Cardiac fibroblast (primary cell): Measurements from ENCODE around the gene SERGEF.

Experiments
- DNase-seq, 2 donors: peaks; one replicate each; pipeline versions ENCODE4 v3.0.0 to v3.0.0-alpha.2; 2010; ENCODE audit warnings: low read depth in 2 of 2
- H3K4me3 ChIP-seq, 2 donors: replicated peaks in 1 of 2; 1 replicate in 1 of 2; 2 replicates in 1 of 2; pipeline ENCODE4 v1.5.1; 2011; ENCODE audit warnings: low read depth in 2 of 2, low read length in 2 of 2, mild to moderate bottlenecking in 2 of 2, moderate library complexity in 1 of 2
- TF ChIP-seq, protein P1 (sequence below): IDR thresholded peaks from one replicate; pipeline ENCODE4 v1.5.1; 2011; ENCODE audit warnings: low read depth, mild to moderate bottlenecking, low read length, inconsistent platforms

Gene SERGEF

DNA sequence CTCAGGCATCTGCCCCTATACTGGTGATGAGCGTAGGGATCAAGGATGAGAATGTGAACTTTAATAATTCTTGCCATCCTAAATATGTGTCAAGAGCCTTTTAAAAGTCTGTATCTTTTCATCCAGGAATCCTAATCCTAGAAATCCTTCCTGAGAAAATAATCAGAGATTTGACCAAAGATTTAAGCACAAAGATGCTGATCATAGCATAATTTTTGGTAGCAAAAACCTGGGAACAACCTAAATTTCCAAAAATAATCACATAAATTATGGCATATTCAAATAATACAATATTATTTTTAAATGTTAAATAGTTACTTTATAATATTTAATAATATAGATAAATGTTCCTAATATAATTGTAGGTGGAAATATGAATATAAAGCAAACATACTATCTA, 76.1 kb downstream of the SERGEF start:
- no peak overlapping the region for H3K4me3 ChIP-seq
- TF ChIP-seq, protein P1, sequence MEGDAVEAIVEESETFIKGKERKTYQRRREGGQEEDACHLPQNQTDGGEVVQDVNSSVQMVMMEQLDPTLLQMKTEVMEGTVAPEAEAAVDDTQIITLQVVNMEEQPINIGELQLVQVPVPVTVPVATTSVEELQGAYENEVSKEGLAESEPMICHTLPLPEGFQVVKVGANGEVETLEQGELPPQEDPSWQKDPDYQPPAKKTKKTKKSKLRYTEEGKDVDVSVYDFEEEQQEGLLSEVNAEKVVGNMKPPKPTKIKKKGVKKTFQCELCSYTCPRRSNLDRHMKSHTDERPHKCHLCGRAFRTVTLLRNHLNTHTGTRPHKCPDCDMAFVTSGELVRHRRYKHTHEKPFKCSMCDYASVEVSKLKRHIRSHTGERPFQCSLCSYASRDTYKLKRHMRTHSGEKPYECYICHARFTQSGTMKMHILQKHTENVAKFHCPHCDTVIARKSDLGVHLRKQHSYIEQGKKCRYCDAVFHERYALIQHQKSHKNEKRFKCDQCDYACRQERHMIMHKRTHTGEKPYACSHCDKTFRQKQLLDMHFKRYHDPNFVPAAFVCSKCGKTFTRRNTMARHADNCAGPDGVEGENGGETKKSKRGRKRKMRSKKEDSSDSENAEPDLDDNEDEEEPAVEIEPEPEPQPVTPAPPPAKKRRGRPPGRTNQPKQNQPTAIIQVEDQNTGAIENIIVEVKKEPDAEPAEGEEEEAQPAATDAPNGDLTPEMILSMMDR, result no peak
- no peak for DNase-seq

DNA sequence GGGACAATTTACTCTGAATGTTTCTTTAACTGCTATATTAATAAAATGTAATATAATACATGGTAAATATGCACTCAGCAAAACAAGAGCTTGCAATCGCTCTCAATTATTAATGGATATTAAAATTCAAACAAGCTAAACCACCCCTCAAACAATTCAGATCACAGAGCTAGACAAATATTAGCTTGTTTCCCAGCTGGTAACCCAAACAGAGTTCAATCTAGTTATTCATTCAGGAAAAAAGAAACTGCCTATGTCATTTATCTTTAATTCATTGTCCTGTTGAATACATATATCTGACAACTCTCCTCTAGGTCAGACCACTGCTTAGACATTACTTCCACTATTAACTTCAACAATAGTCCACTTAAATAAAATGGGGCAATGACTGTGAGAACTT, 78.7 kb downstream of the SERGEF start:
- TF ChIP-seq, protein P1, result no peak
- H3K4me3 ChIP-seq, result no peak overlapping the region
- no peak for DNase-seq

DNA sequence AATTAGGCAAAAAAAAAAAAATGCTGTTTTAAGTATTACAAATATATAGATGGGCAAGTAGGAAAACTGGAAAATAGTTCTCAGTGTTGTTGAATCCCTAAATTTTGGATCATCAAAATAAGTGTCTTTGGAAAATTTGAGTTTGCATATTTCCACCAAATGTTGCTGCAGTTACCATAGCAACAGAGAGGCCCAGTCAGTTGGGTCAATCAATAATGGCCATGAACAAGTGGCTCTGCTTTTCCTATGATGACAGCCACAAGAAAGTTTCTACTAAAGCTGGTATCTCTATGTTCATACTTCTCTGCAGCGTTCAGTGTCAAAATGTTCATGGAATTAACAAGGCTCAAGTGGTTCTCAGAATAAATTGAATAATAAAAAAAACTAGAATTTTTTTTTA, 79.1 kb downstream of the SERGEF start:
- no peak for DNase-seq
- no peak overlapping the region for H3K4me3 ChIP-seq
- TF ChIP-seq, protein P1, result no peak

DNA sequence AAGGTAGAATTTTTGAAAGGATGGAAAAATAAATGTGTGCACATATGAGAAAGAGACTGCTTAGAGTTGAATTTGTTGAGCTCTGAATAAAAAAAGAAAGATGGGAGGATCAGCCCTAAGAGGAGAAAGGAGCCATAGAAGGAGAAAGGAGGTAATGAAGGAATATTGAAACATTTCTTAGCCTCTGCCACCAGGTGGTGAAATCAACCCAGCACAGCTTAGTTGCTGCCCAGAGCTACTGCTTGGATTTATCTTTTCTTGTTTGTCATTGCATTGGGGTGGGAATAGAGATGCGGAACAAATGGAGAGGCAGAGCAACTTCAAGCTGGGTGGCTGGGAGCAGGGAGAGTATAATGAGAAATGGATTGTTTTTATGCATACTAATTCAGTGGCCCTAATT, 80.4 kb downstream of the SERGEF start:
- TF ChIP-seq, protein P1, result no peak
- no peak overlapping the region for H3K4me3 ChIP-seq
- no peak for DNase-seq

DNA sequence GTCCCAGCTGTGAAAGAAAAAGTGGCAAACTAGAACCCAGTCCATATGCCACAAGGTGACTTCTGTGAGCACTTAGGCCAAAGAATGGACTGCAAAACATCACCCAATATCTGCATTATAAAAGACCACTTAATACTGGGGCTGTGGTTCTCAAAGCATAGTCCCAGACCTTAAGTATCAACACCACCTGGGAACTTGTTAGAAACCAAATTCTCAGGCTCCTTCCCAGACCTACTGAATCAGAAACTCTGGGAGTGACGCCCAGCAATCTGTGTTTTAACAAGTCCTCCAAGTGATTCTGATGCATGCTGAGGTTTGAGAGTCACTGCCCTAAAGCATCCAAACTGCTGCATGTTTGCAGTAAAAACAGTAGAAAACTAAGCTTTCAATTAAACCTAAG, 81.3 kb downstream of the SERGEF start:
- DNase-seq, result no peak
- H3K4me3 ChIP-seq, result no peak overlapping the region
- TF ChIP-seq, protein P1, result no peak

DNA sequence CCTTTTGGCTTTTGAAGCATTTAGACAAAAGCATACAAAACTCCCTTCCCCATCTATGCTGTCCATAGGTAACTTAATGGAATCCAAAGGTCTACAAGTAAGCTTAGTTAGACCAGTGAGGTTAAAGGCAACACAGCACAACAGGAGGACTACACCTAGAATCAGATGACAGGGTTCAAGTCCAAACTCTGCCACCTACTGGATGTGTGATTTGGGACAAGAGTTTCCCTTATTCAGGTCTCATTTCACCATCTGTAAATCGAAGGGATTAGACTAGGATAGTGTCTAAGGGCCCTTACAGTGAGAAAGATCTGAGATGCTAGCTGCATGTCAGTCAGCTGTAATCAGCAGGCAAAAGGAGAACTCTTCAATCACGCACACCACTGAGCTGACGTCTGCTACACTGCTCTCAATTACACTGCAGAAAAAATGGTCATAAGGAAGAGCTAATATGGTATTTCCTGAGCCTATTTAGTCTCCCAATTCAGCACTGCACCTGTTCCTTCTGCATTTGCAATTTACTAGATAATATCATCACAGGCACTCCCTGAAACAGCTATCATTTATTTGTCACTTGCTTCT, 82.2 kb downstream of the SERGEF start:
- TF ChIP-seq, protein P1, result no peak
- H3K4me3 ChIP-seq, result no peak overlapping the region
- no peak for DNase-seq

DNA sequence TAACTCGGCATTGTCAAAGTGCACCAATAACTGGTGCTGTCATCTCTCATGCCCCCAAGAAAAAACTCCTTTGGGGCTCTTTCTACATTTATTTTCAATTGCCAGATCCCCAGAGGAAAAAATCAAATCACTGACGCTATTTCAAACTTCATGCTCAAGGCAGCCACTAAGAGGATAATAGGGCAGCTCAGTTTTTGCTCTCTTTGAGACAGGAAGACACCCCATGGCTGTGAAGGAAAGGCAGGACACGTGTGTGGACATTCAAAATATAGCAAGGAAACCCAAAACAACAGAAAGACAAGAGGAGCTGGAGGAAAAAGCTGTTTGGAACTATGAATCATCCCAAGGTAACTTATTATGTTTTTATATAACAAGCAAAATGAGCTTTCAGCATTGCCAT, 83.7 kb downstream of the SERGEF start:
- no peak for DNase-seq
- no peak overlapping the region for H3K4me3 ChIP-seq
- TF ChIP-seq, protein P1, result no peak
